CD14-positive monocyte (primary cell): ENCODE results near the gene CAMKK2. TPM values are rescaled to one million over a fixed set of nuclear protein-coding genes. Genes with fewer than 3 reads are reported as not detected.

ENCODE experiments used
- DNase-seq, 3 donors: peaks; one replicate each; pipeline ENCODE4 v3.0.0-alpha.2; 2011 to 2022
- H2AFZ ChIP-seq: 2 replicates; pipeline ENCODE4 v1.6.0; 2012; ENCODE audit warnings: mild to moderate bottlenecking, low read depth, low read length, inconsistent platforms; ENCODE audit not compliant: insufficient read depth, poor library complexity, severe bottlenecking
- H3K27ac ChIP-seq, 2 donors: 1 replicate in 1 of 2; 2 replicates in 1 of 2; pipeline ENCODE4 v1.5.1; 2012 to 2013; ENCODE audit warnings: low read length in 2 of 2, control low read depth in 1 of 2, inconsistent platforms in 1 of 2, low read depth in 1 of 2, mild to moderate bottlenecking in 1 of 2
- H3K27me3 ChIP-seq, 2 donors: one replicate each; pipeline versions ENCODE4 v1.6.0 to v1.6.1; 2011 to 2013; ENCODE audit warnings: low read length in 2 of 2; ENCODE audit not compliant: control insufficient read depth in 2 of 2, insufficient read depth in 2 of 2
- H3K36me3 ChIP-seq, 2 donors: replicated peaks in 1 of 2; 1 replicate in 1 of 2; 2 replicates in 1 of 2; pipeline versions ENCODE4 v1.5.1 to v1.6.1; 2012 to 2013; ENCODE audit warnings: low read length in 2 of 2, control low read depth in 1 of 2, inconsistent platforms in 1 of 2, mild to moderate bottlenecking in 1 of 2; ENCODE audit not compliant: insufficient read depth in 2 of 2, control insufficient read depth in 1 of 2
- H3K4me1 ChIP-seq, 2 donors: 1 replicate in 1 of 2; 2 replicates in 1 of 2; pipeline versions ENCODE4 v1.5.1 to v1.6.1; 2012 to 2013; ENCODE audit warnings: low read length in 2 of 2, control low read depth in 1 of 2, inconsistent platforms in 1 of 2, mild to moderate bottlenecking in 1 of 2, moderate library complexity in 1 of 2; ENCODE audit not compliant: insufficient read depth in 2 of 2, control insufficient read depth in 1 of 2
- H3K4me2 ChIP-seq: replicated peaks from 2 replicates; pipeline ENCODE3; 2012; ENCODE audit warnings: low read length, moderate library complexity, mild to moderate bottlenecking; ENCODE audit not compliant: poor library complexity, severe bottlenecking; ENCODE audit errors: extremely low read depth
- H3K4me3 ChIP-seq, 3 experiments: fragments of 200-600 bp in 1 of 3; sonication (generic) in 1 of 3; replicated peaks in 1 of 3; 1 replicate in 2 of 3; 2 replicates in 1 of 3; pipeline ENCODE4 v1.5.1; 2011 to 2013; ENCODE audit warnings: low read length in 3 of 3, mild to moderate bottlenecking in 3 of 3, control low read depth in 2 of 3, low read depth in 2 of 3, inconsistent platforms in 1 of 3, moderate library complexity in 1 of 3
- H3K79me2 ChIP-seq: 2 replicates; pipeline ENCODE4 v1.6.0; 2012; ENCODE audit warnings: mild to moderate bottlenecking, control low read depth, inconsistent platforms, low read length, moderate library complexity; ENCODE audit not compliant: insufficient read depth
- H3K9ac ChIP-seq: 2 replicates; pipeline ENCODE4 v1.6.0; 2017; ENCODE audit warnings: low read length, mild to moderate bottlenecking; ENCODE audit not compliant: insufficient read depth, poor library complexity, severe bottlenecking
- H3K9me3 ChIP-seq, 2 donors: replicated peaks in 1 of 2; 1 replicate in 1 of 2; 2 replicates in 1 of 2; pipeline versions ENCODE4 v1.5.1 to v1.6.1; 2012 to 2013; ENCODE audit warnings: low read length in 2 of 2, control low read depth in 1 of 2; ENCODE audit not compliant: control insufficient read depth in 1 of 2, insufficient read depth in 1 of 2
- H4K20me1 ChIP-seq: 2 replicates; pipeline ENCODE4 v1.6.0; 2012; ENCODE audit warnings: mild to moderate bottlenecking, low read length, control low read depth, moderate library complexity; ENCODE audit not compliant: insufficient read depth
- H3K27ac Mint-ChIP-seq, 7 donors: one replicate each; pipeline ENCODE4 v1.8.0; 2020; ENCODE audit warnings: mild to moderate bottlenecking in 7 of 7, mixed read lengths in 7 of 7, moderate library complexity in 6 of 7, inconsistent platforms in 2 of 7
- H3K27me3 Mint-ChIP-seq, 3 donors: one replicate each; pipeline ENCODE4 v1.8.0; 2021 to 2022; ENCODE audit warnings: low read depth in 3 of 3, mild to moderate bottlenecking in 3 of 3, mixed read lengths in 3 of 3, moderate library complexity in 3 of 3, inconsistent platforms in 1 of 3
- H3K36me3 Mint-ChIP-seq, 2 donors: one replicate each; pipeline ENCODE4 v1.8.0; 2020; ENCODE audit warnings: mixed read lengths in 2 of 2, inconsistent platforms in 1 of 2, mild to moderate bottlenecking in 1 of 2
- H3K4me1 Mint-ChIP-seq: one replicate; pipeline ENCODE4 v1.8.0; 2020; ENCODE audit warnings: mild to moderate bottlenecking, mixed read lengths
- H3K4me3 Mint-ChIP-seq, 2 donors: one replicate each; pipeline ENCODE4 v1.8.0; 2020; ENCODE audit warnings: mild to moderate bottlenecking in 2 of 2, mixed read lengths in 2 of 2, moderate library complexity in 1 of 2
- H3K9me3 Mint-ChIP-seq, 7 donors: one replicate each; pipeline ENCODE4 v1.8.0; 2020 to 2022; ENCODE audit warnings: mixed read lengths in 7 of 7, mild to moderate bottlenecking in 6 of 7, moderate library complexity in 6 of 7, inconsistent platforms in 2 of 7
- CTCF ChIP-seq: fragments of 200-600 bp; IDR thresholded peaks from one replicate; pipeline ENCODE4 v1.8.0; 2022; ENCODE audit warnings: antibody characterized with exemption, mild to moderate bottlenecking
- WGBS: methylation state at CpG from one replicate; pipeline ENCODE4 v1.1.5; 2013; ENCODE audit warnings: missing lambda C conversion rate; ENCODE audit not compliant: insufficient coverage; 5-methylcytosine and 5-hydroxymethylcytosine counted together
- intact Hi-C, 2 donors: fragments of 100-400 bp; cut with micrococcal nuclease; formaldehyde crosslinking; loops; one replicate each; pipeline versions ENCODE4 v1.15.0 to v1.15.1; 2023
- polyA plus RNA-seq, 3 donors: library from polyadenylated mRNA; depleted of rRNA in 1 of 3; unstranded in 2 of 3; stranded (reverse) in 1 of 3; fragments of 300-500 nt in 2 of 3; fragments of >200 nt in 1 of 3; fragmentation: Illumina TruSeq in 2 of 3; gene quantifications; 1 replicate in 2 of 3; 2 replicates in 1 of 3; pipeline ENCODE4 v1.2.3, GENCODE V29; 2012 to 2021

The CAMKK2 gene
- polyA plus RNA-seq, 3 donors, result 55.6 to 71.4 (median 71.0) TPM

DNA sequence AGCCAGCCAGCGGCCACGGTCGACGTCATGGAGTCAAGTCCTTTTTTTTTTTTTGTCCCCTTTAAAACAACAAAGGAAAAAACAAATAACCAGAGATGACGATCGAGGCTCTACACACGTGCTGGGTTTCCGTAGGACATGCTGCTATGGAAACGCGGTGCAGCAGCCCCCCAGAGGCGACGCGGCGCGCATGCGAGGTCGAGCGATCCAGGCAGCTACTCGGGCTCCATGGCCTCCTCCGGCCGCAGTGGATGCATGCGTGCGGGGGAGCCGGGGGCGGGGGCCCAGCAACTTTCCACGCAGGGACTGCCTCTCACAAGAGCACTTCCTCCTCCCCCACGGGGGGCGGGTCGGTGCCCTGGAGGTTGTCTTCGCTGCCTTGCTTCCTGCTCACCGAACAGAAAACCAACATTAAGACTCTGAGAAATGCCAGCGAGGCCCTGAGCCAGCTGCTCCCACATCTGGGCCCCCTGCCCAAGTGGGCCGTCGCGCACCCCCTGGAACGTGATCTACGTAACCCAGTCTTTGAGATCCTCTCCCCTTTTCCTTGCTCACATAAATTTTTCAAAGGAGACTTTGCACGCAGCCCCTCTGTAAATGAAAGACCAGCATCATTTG lies 55.9 kb downstream of the CAMKK2 start:
- peaks cover 12% of the 10 kb centered on the region for H3K79me2 ChIP-seq
- peaks cover 0 to 2% (median 2%) of the 10 kb centered on the region in 3 donors for H3K27me3 Mint-ChIP-seq
- peaks cover 89% of the 10 kb centered on the region for H4K20me1 ChIP-seq
- peaks cover 56 to 74% of the 10 kb centered on the region in 2 donors for H3K36me3 Mint-ChIP-seq
- H3K27me3 ChIP-seq, result no peaks in the 10 kb centered on the region
- H3K4me1 ChIP-seq, result peaks cover 41% of the 10 kb centered on the region in 2 donors
- H3K27ac ChIP-seq, result peak overlapping the region; percentile 34 to 81
- no peak overlapping the region for H2AFZ ChIP-seq
- DNase-seq, result peak; percentile 67 to 81 (median 72)
- H3K4me1 Mint-ChIP-seq, result peaks cover 48% of the 10 kb centered on the region
- H3K27ac Mint-ChIP-seq, result peak overlapping the region; percentile 80 to 93 (median 90)
- peaks cover 56 to 67% of the 10 kb centered on the region in 2 donors for H3K36me3 ChIP-seq
- H3K4me3 Mint-ChIP-seq, result peak overlapping the region; percentile 62 to 74
- 20% methylated on average over 19 of the region's 38 CpGs for WGBS
- peak overlapping the region; percentile 29 for H3K9ac ChIP-seq
- intact Hi-C loops, result no loop called here
- H3K9me3 ChIP-seq, result no peaks in the 10 kb centered on the region
- peaks cover 0 to 3% (median 0%) of the 10 kb centered on the region in 7 donors for H3K9me3 Mint-ChIP-seq
- no peak for TF ChIP-seq CTCF
- H3K4me2 ChIP-seq, result peak overlapping the region; percentile 61
- H3K4me3 ChIP-seq, result peak overlapping the region in 1 of 3 experiments; percentile 41

DNA sequence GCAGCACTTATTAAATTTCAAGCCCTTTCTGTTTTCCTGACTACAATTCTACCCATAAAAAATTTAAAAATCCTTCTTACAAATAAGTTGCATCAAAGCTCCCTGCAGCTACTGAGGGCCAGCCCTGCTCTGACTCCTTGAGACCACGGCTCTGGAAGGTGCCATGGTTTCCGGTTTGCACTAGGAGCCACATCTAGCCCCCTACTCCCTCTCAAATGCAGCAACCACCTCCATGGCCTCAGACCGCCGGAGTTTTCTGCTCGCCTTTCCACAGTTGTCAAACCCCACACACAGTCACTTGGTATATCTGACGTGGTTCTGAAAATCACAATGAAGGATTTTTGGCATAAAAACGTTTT lies 56.5 kb downstream of the CAMKK2 start:
- H3K27ac Mint-ChIP-seq, result peak overlapping the region; percentile 80 to 93 (median 88)
- peaks cover 0 to 3% (median 0%) of the 10 kb centered on the region in 7 donors for H3K9me3 Mint-ChIP-seq
- peaks cover 84% of the 10 kb centered on the region for H4K20me1 ChIP-seq
- H3K4me1 Mint-ChIP-seq, result peaks cover 48% of the 10 kb centered on the region
- H3K27me3 Mint-ChIP-seq, result peaks cover 0 to 2% (median 2%) of the 10 kb centered on the region in 3 donors
- TF ChIP-seq CTCF, result no peak
- H3K27ac ChIP-seq, result peak overlapping the region; percentile 34 to 81
- DNase-seq, result no peak
- H3K27me3 ChIP-seq, result no peaks in the 10 kb centered on the region
- H3K4me1 ChIP-seq, result peaks cover 41% of the 10 kb centered on the region in 2 donors
- H2AFZ ChIP-seq, result no peak overlapping the region
- peaks cover 54 to 73% of the 10 kb centered on the region in 2 donors for H3K36me3 Mint-ChIP-seq
- peak overlapping the region; percentile 29 for H3K9ac ChIP-seq
- intact Hi-C loops, result no loop called here
- H3K36me3 ChIP-seq, result peaks cover 56 to 67% of the 10 kb centered on the region in 2 donors
- peaks cover 12% of the 10 kb centered on the region for H3K79me2 ChIP-seq
- peak overlapping the region; percentile 62 to 74 for H3K4me3 Mint-ChIP-seq
- peak overlapping the region in 1 of 3 experiments; percentile 41 for H3K4me3 ChIP-seq
- H3K4me2 ChIP-seq, result peak overlapping the region; percentile 61
- 68% methylated on average over 7 of the region's 7 CpGs for WGBS
- no peaks in the 10 kb centered on the region for H3K9me3 ChIP-seq
